Measurements from ENCODE around the gene STPG3. TPM values are rescaled to one million over a fixed set of nuclear protein-coding genes. Genes with fewer than 3 reads are reported as not detected.
A peak's percentile ranks its signal among the peaks of the same experiment; 100 is the strongest.

STPG3 gene
- total and polyA plus RNA-seq, 9 of the 15 experiments (the other 6 are each of a cell fraction or from before 2014, with no cell fraction given), result not detected

- WGBS (ENCODE audit: insufficient coverage, low coverage, missing lambda C conversion rate), result 84% methylated on average over 18 of the region's 24 CpGs
- peak overlapping the region; percentile 91 to 92 for H3K9ac ChIP-seq (ENCODE audit: insufficient read depth in 1 of 2, low read depth in 2 of 2, low read length in 2 of 2)
- TF ChIP-seq ZNF121 (CRISPR knock-in tag; conservative IDR thresholded peaks at IDR 0.05) (no peak), NR2C1 (IDR thresholded peaks at IDR 0.05) (no peak; the same call in 1 of the 2 replicates), NR2C1 (tag; IDR thresholded peaks at IDR 0.05) (0 out of 2 replicates have a peak, but pooled peaks have one; percentile 45), EGR1 (conservative IDR thresholded peaks at IDR 0.05) (no peak), SRSF1 (IDR thresholded peaks at IDR 0.05; ENCODE audit: low read depth, low read length) (no peak), XRCC4 (IDR thresholded peaks at IDR 0.05; ENCODE audit: extremely low read depth, insufficient read depth, insufficient read length) (no peak), PURB (CRISPR knock-in tag; IDR thresholded peaks at IDR 0.05; ENCODE audit: low read depth) (no peak), ARID3B (CRISPR knock-in tag; IDR thresholded peaks at IDR 0.05; ENCODE audit: borderline replicate concordance) (no peak), RBFOX2 (IDR thresholded peaks at IDR 0.05; ENCODE audit: low read depth, low read length) (peak; percentile 41), POLR2B (IDR thresholded peaks at IDR 0.05; ENCODE audit: low read depth, partially characterized antibody) (peak; percentile 38), TAF9B (IDR thresholded peaks at IDR 0.05; ENCODE audit: partially characterized antibody) (no peak), POLR2G (IDR thresholded peaks at IDR 0.05; ENCODE audit: low read depth, low read length) (peak; percentile 52; the same call in 1 of the 2 replicates)
- H3K4me2 ChIP-seq (ENCODE audit: insufficient read depth, low read length), result 0 out of 2 replicates have a peak overlapping the region, but pooled peaks have one; percentile 82
- H3K4me1 ChIP-seq (replicated peaks in 1 of 2; ENCODE audit: control insufficient read depth in 2 of 2, insufficient read depth in 2 of 2, low read length in 2 of 2), result peaks cover 17 to 95% of the 10 kb centered on the region in 2 experiments
- no peak for DNase-seq (ENCODE audit: extremely low read depth in 1 of 4, low spot score in 3 of 4)
- CTCF ChIA-PET (ENCODE audit: low intra/inter-chr PET ratio), result no interaction called here
- H3K36me3 ChIP-seq (ENCODE audit: control insufficient read depth, insufficient read depth, low read length), result peaks cover 52% of the 10 kb centered on the region; the same call in 1 of the 3 replicates
- intact Hi-C loops (cut with micrococcal nuclease) (loop anchor here (2.0 kb wide), 1 partner anchor 21 kb away; the partner anchor contains the start of gene NELFB), in situ Hi-C loops (cut with MboI) (no loop called here)
- POLR2A ChIA-PET, result interaction anchor here (0.5 to 2.6 kb wide), 6 partner anchors 11 to 166 kb away, joined by 3 to 19 read pairs (median 8); partner anchors contain the start of gene TUBB4B
- peak overlapping the region; percentile 98 for H3K27ac ChIP-seq (ENCODE audit: extremely low read depth, low read depth, low read length)
- no peaks in the 10 kb centered on the region for H3K9me1 ChIP-seq (ENCODE audit: control insufficient read depth, insufficient read depth, low read length)
- no peaks in the 10 kb centered on the region for H3K9me3 ChIP-seq (replicated peaks; ENCODE audit: control insufficient read depth, insufficient read depth, low read depth, low read length)
- no peaks in the 10 kb centered on the region for H4K20me1 ChIP-seq (replicated peaks; ENCODE audit: control insufficient read depth, insufficient read depth, low read length)
- no peak for ATAC-seq
- no peak overlapping the region for H3K4me3 ChIP-seq
- FAIRE-seq, result no peak
- no TSS peak for BruUV-seq (replicated peaks)
- H3K27me3 ChIP-seq (ENCODE audit: control insufficient read depth in 2 of 2, insufficient read depth in 2 of 2, low read length in 2 of 2), result no peaks in the 10 kb centered on the region
- no peak overlapping the region for H2AFZ ChIP-seq (ENCODE audit: low read depth, low read length)
- H3K79me2 ChIP-seq (ENCODE audit: control insufficient read depth, insufficient read depth, low read length), result peaks cover 33% of the 10 kb centered on the region
Measured at GRCh38 chr9:137275588-137276472, 24.7 kb downstream of the STPG3 start.
